Measurements from ENCODE around the gene VIL1.

The VIL1 gene

DNA sequence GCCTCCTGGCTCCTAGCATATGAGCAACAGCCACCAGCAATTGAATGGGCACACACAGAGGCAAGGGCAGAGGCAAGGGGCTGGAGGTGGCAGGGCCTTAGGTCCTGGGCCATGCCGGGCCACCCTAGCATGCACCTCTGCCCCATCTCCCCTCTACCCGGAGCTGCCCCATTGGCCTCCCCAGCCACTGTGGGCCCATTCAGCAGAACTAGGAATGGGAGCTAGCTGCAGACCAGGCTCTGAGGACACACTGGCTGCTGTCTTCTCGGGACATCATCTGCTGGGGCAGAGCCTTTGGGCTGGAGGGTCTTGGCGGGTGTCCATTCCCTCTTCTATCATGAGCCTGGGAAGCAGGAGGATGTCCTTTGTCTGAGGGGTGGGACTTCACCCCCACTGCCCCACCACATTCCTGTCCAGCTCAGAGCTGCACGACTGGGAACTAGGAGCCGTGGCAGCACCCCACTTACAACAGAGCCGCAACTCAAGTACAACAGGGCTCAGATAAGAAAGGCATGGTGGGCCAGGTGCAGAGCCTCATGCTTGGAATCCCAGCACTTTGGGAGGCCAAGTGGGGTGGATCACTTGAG, 800 bp downstream of the VIL1 start:
- Histone ChIP-seq H3K4me1 (ENCODE audit: control insufficient read depth, insufficient read depth, low read length) (no peaks in the 10 kb centered on the region), H3K9me3 (ENCODE audit: control insufficient read depth, low read length) (no peaks in the 10 kb centered on the region), H3K27me3 (replicated peaks; ENCODE audit: control insufficient read depth, insufficient read depth, low read length) (peaks cover 18% of the 10 kb centered on the region), H3K36me3 (ENCODE audit: control insufficient read depth, insufficient read depth, low read length, severe bottlenecking) (no peaks in the 10 kb centered on the region), H3K9ac (ENCODE audit: low read length) (no peak overlapping the region), H3K4me3 (ENCODE audit: low read length) (no peak overlapping the region)
- no peak for DNase-seq (ENCODE audit: low read depth)

DNA sequence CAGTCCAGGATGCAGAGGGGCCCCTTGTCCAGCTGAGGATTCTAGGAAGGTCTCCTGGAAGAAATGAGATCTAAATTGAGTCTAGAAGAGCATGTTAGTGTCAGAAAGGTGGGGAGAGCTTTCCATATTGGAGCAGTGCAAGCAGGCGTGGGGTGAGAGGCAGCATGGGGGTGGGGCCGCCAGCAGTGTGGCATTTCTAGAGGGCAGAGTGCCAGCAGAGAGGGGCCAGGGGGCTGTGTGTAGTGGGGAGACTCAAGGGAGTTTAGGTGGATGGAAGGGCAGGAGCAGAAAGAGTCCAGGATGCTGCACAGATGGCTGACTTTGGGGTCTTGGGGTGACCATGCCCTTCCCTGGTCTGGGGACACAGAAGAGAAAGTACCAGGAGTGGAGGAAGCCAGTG, 2.1 kb downstream of the VIL1 start:
- no peak for DNase-seq (ENCODE audit: low read depth)
- no peaks in the 10 kb centered on the region for H3K36me3 ChIP-seq (ENCODE audit: control insufficient read depth, insufficient read depth, low read length, severe bottlenecking)
- H3K27me3 ChIP-seq (replicated peaks; ENCODE audit: control insufficient read depth, insufficient read depth, low read length), result peaks cover 18% of the 10 kb centered on the region
- no peak overlapping the region for H3K9ac ChIP-seq (ENCODE audit: low read length)
- no peak overlapping the region for H3K4me3 ChIP-seq (ENCODE audit: low read length)
- no peaks in the 10 kb centered on the region for H3K4me1 ChIP-seq (ENCODE audit: control insufficient read depth, insufficient read depth, low read length)
- H3K9me3 ChIP-seq (ENCODE audit: control insufficient read depth, low read length), result no peaks in the 10 kb centered on the region

DNA sequence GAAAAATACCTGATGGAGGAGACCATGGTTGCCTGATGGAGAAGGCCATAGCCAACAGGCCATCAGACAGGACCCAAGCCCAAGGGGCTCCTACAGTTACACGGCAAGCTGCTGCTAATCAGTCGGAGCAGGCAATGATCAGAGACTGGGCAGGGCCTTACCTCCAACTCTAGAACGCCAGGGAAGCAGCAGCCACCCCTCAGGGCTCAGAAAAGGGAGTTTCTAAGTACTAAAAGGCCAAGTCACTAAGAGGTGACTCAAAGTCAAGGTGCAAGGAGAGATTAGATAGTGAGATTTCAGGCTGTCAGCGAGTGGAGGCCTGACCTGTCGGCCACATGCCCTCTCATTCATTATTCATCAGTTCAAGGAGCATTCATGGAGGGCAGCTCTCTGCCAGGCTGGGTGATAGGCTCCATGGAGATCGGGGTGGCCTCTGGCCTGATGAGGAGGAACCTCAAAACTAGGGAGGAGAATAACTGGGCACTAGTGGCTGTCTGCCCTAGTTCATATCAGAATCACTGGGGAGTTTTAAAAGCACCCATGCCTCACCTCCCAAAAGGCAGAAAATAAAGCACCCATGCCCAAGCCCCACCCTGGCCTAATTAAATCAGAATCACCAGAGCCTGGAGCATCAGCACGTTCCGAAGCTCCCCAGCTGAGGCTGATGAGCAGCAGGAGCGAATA, 3.6 kb downstream of the VIL1 start:
- Histone ChIP-seq H3K36me3 (ENCODE audit: control insufficient read depth, insufficient read depth, low read length, severe bottlenecking) (no peaks in the 10 kb centered on the region), H3K27me3 (replicated peaks; ENCODE audit: control insufficient read depth, insufficient read depth, low read length) (peaks cover 18% of the 10 kb centered on the region), H3K9ac (ENCODE audit: low read length) (no peak overlapping the region), H3K4me3 (ENCODE audit: low read length) (no peak overlapping the region), H3K9me3 (ENCODE audit: control insufficient read depth, low read length) (no peaks in the 10 kb centered on the region), H3K4me1 (ENCODE audit: control insufficient read depth, insufficient read depth, low read length) (no peaks in the 10 kb centered on the region)
- no peak for DNase-seq (ENCODE audit: low read depth)

DNA sequence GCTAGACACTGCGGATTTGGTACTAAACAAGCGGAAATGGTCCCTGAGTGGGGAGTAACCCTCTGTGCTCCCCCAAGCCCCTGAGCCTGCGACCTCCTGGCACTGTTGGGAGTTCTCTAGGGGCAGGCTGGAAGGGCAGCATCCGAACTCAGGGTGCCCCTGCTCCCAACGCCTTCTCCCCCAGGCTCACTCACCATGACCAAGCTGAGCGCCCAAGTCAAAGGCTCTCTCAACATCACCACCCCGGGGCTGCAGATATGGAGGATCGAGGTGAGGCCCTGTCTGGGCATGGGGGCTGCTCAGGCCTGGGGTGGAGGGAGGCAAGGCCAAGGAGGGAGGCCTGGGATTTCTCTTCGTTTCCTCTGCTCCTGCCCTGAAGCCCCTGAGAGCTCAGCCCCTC, 4.7 kb downstream of the VIL1 start:
- H3K27me3 ChIP-seq (replicated peaks; ENCODE audit: control insufficient read depth, insufficient read depth, low read length), result peaks cover 14% of the 10 kb centered on the region
- no peaks in the 10 kb centered on the region for H3K9me3 ChIP-seq (ENCODE audit: control insufficient read depth, low read length)
- no peak overlapping the region for H3K4me3 ChIP-seq (ENCODE audit: low read length)
- no peak overlapping the region for H3K9ac ChIP-seq (ENCODE audit: low read length)
- no peaks in the 10 kb centered on the region for H3K4me1 ChIP-seq (ENCODE audit: control insufficient read depth, insufficient read depth, low read length)
- H3K36me3 ChIP-seq (ENCODE audit: control insufficient read depth, insufficient read depth, low read length, severe bottlenecking), result no peaks in the 10 kb centered on the region
- DNase-seq (ENCODE audit: low read depth), result no peak

DNA sequence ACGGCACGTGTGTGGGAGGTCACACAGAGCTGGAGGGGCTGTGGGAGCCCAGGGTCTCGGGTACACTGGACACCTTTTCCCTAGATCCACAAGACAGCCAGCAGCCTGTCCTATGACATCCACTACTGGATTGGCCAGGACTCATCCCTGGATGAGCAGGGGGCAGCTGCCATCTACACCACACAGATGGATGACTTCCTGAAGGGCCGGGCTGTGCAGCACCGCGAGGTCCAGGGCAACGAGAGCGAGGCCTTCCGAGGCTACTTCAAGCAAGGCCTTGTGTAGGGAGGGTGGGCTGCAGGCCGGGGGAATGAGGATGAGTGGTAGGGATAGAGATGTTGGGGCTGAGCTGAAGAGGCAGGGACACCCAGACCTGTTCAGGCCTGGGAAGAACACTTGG, 6.6 kb downstream of the VIL1 start:
- no peak overlapping the region for H3K4me3 ChIP-seq (ENCODE audit: low read length)
- DNase-seq (ENCODE audit: low read depth), result no peak
- H3K36me3 ChIP-seq (ENCODE audit: control insufficient read depth, insufficient read depth, low read length, severe bottlenecking), result no peaks in the 10 kb centered on the region
- no peaks in the 10 kb centered on the region for H3K9me3 ChIP-seq (ENCODE audit: control insufficient read depth, low read length)
- no peaks in the 10 kb centered on the region for H3K4me1 ChIP-seq (ENCODE audit: control insufficient read depth, insufficient read depth, low read length)
- peaks cover 21% of the 10 kb centered on the region for H3K27me3 ChIP-seq (replicated peaks; ENCODE audit: control insufficient read depth, insufficient read depth, low read length)
- no peak overlapping the region for H3K9ac ChIP-seq (ENCODE audit: low read length)

DNA sequence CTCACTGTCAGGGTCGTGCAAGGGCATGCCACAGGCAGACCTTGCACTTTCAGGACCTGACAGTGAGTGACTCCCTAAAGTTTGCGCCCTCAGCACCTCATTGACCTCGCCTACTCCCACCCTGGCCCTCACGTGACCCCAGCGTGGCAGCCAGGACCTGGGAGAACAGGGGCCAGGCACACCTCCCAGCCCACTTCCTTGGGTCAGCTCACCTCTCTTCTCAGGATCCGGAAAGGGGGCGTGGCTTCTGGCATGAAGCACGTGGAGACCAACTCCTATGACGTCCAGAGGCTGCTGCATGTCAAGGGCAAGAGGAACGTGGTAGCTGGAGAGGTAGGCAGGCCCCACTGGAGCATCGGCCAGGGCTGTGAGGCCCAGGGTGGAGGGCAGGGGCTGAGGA, 8.8 kb downstream of the VIL1 start:
- no peak for DNase-seq (ENCODE audit: low read depth)
- no peaks in the 10 kb centered on the region for H3K4me1 ChIP-seq (ENCODE audit: control insufficient read depth, insufficient read depth, low read length)
- no peaks in the 10 kb centered on the region for H3K36me3 ChIP-seq (ENCODE audit: control insufficient read depth, insufficient read depth, low read length, severe bottlenecking)
- no peaks in the 10 kb centered on the region for H3K9me3 ChIP-seq (ENCODE audit: control insufficient read depth, low read length)
- H3K4me3 ChIP-seq (ENCODE audit: low read length), result no peak overlapping the region
- H3K9ac ChIP-seq (ENCODE audit: low read length), result no peak overlapping the region
- peaks cover 30% of the 10 kb centered on the region for H3K27me3 ChIP-seq (replicated peaks; ENCODE audit: control insufficient read depth, insufficient read depth, low read length)

DNA sequence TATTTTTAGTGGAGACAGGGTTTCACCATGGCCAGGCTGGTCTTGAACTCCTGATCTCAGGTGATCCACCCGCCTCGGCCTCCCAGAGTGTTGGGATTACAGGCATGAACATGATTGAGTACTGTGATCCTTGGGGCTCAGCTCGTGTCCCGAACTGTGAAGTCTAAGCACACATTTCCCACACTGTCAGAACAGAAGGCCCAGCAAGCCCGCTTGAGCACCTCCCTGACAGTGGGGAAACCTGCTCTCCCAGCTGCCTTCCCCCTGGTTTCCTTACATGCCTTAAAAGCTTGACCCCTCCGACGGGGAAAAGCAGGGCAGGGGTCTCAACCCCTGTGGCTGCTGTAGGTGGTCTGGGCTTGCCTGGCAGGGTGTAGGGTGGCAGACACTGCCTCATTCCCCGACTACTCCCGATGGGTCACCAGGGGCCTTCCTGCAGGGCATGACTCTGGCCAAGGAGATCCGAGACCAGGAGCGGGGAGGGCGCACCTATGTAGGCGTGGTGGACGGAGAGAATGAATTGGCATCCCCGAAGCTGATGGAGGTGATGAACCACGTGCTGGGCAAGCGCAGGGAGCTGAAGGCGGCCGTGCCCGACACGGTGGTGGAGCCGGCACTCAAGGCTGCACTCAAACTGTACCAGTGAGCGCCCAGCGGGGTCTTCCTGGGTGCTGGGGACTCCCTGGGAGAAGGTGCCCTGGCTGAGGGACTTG, 10.1 kb downstream of the VIL1 start:
- Histone ChIP-seq H3K27me3 (replicated peaks; ENCODE audit: control insufficient read depth, insufficient read depth, low read length) (peaks cover 32% of the 10 kb centered on the region), H3K9me3 (ENCODE audit: control insufficient read depth, low read length) (no peaks in the 10 kb centered on the region), H3K36me3 (ENCODE audit: control insufficient read depth, insufficient read depth, low read length, severe bottlenecking) (no peaks in the 10 kb centered on the region), H3K4me1 (ENCODE audit: control insufficient read depth, insufficient read depth, low read length) (no peaks in the 10 kb centered on the region), H3K9ac (ENCODE audit: low read length) (no peak overlapping the region), H3K4me3 (ENCODE audit: low read length) (no peak overlapping the region)
- DNase-seq (ENCODE audit: low read depth), result no peak

DNA sequence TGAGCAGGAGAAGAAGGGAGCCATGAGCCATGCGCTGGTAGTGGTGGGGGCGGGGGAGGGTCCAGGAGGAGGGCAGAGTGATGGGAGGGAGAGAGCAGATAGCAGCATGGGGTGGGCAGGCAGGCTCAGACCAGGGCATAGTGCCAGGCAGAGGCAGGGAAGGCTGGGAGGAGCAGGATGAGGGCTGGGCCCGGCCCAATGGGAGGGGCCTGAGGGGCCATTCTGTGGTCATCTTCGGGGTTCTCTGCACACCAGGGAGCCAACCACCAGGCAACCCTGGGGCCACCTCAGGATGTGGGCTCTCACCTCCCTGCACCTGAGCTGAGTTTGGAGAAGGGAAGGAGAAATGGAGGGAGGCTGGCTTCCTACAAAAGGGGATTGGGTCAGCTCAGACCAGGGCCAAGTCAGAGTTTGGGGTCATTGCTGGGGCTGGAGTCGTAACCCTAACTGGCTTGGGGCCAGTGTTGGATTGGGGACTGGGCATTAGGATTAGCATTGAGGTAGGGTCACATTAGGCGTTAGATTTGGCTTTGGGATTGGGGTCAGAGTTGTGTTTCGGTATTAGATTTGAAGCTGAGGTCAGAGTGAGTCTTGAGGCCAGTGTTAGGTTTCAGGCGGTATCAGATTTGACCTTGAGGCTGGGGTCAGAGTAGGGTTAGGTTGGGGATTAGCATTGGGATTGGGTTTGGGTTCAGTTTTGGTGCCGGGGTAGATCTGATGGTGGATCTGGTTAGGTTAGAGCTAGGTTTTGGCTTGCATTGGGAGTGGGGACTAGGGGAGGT, 11.2 kb downstream of the VIL1 start:
- Histone ChIP-seq H3K36me3 (ENCODE audit: control insufficient read depth, insufficient read depth, low read length, severe bottlenecking) (no peaks in the 10 kb centered on the region), H3K9me3 (ENCODE audit: control insufficient read depth, low read length) (no peaks in the 10 kb centered on the region), H3K9ac (ENCODE audit: low read length) (no peak overlapping the region), H3K4me3 (ENCODE audit: low read length) (no peak overlapping the region), H3K27me3 (replicated peaks; ENCODE audit: control insufficient read depth, insufficient read depth, low read length) (peaks cover 38% of the 10 kb centered on the region), H3K4me1 (ENCODE audit: control insufficient read depth, insufficient read depth, low read length) (no peaks in the 10 kb centered on the region)
- no peak for DNase-seq (ENCODE audit: low read depth)

DNA sequence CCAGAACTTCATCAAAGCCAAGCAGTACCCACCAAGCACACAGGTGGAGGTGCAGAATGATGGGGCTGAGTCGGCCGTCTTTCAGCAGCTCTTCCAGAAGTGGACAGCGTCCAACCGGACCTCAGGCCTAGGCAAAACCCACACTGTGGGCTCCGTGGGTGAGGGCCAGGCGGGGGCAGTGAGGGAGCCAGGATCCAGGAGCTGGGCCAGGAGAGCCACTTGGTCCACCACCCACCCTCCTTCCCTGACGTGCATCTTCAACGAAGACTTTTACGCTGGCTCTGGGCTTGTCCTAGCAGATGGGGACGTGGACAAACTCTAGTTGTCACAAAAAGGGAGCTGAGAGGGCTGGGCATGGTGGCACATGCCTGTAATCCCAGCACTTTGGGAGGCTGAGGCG, 11.8 kb downstream of the VIL1 start:
- Histone ChIP-seq H3K9ac (ENCODE audit: low read length) (no peak overlapping the region), H3K9me3 (ENCODE audit: control insufficient read depth, low read length) (no peaks in the 10 kb centered on the region), H3K4me3 (ENCODE audit: low read length) (no peak overlapping the region), H3K36me3 (ENCODE audit: control insufficient read depth, insufficient read depth, low read length, severe bottlenecking) (no peaks in the 10 kb centered on the region), H3K27me3 (replicated peaks; ENCODE audit: control insufficient read depth, insufficient read depth, low read length) (peaks cover 38% of the 10 kb centered on the region), H3K4me1 (ENCODE audit: control insufficient read depth, insufficient read depth, low read length) (no peaks in the 10 kb centered on the region)
- DNase-seq (ENCODE audit: low read depth), result no peak

DNA sequence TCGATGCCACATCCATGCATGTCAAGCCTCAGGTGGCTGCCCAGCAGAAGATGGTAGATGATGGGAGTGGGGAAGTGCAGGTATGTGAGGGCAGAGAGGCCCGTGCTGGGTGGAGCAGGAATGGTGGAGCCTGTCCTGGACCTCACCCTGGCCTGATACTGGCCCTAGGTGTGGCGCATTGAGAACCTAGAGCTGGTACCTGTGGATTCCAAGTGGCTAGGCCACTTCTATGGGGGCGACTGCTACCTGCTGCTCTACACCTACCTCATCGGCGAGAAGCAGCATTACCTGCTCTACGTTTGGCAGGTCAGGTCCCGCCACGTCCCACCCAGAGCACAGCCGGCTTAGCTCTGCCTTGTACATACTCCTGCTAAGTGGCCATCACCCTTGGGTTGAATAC, 13.0 kb downstream of the VIL1 start:
- no peak for DNase-seq (ENCODE audit: low read depth)
- Histone ChIP-seq H3K9me3 (ENCODE audit: control insufficient read depth, low read length) (no peaks in the 10 kb centered on the region), H3K36me3 (ENCODE audit: control insufficient read depth, insufficient read depth, low read length, severe bottlenecking) (no peaks in the 10 kb centered on the region), H3K4me3 (ENCODE audit: low read length) (no peak overlapping the region), H3K9ac (ENCODE audit: low read length) (no peak overlapping the region), H3K27me3 (replicated peaks; ENCODE audit: control insufficient read depth, insufficient read depth, low read length) (peaks cover 38% of the 10 kb centered on the region), H3K4me1 (ENCODE audit: control insufficient read depth, insufficient read depth, low read length) (no peaks in the 10 kb centered on the region)

DNA sequence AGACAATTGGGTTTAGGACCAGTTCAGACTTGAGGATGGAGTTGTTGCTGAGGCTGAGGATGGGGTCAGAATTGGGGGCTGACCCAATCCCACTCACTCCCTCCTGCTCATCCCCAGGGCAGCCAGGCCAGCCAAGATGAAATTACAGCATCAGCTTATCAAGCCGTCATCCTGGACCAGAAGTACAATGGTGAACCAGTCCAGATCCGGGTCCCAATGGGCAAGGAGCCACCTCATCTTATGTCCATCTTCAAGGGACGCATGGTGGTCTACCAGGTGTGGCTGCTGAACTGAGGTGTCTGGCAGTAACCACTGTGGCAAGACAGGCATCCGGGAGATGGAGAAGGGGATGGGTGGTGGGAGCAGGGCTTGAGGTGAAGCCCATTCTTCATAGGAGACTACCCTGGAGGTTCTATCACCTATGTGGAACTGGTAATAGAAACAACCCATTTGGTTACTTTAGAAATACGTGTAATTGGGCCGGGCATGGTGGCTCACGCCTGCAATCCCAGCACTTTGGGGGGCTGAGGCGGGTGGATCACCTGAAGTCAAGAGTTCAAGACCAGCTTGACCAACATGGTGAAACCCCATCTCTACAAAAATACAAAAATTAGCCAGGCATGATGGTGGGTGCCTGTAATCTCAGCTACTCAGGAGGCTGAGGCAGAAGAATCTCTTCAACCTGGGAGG, 13.9 kb downstream of the VIL1 start:
- DNase-seq (ENCODE audit: low read depth), result no peak
- Histone ChIP-seq H3K27me3 (replicated peaks; ENCODE audit: control insufficient read depth, insufficient read depth, low read length) (peaks cover 38% of the 10 kb centered on the region), H3K4me3 (ENCODE audit: low read length) (no peak overlapping the region), H3K9ac (ENCODE audit: low read length) (no peak overlapping the region), H3K9me3 (ENCODE audit: control insufficient read depth, low read length) (no peaks in the 10 kb centered on the region), H3K36me3 (ENCODE audit: control insufficient read depth, insufficient read depth, low read length, severe bottlenecking) (no peaks in the 10 kb centered on the region), H3K4me1 (ENCODE audit: control insufficient read depth, insufficient read depth, low read length) (no peaks in the 10 kb centered on the region)

Data from adipocyte (in vitro differentiated cells).